ENCODE results near the gene ELMO1. TPM values are rescaled to one million over a fixed set of nuclear protein-coding genes. Genes with fewer than 3 reads are reported as not detected.
"Not testable (repeated sequence)": the region's sequence is repeated elsewhere in the genome, so short reads cannot be mapped to it uniquely, and the experiment has no call there.

ELMO1 gene
- total RNA-seq, 2 experiments from 2014 or later = 65.2 to 67.7 TPM

DNA sequence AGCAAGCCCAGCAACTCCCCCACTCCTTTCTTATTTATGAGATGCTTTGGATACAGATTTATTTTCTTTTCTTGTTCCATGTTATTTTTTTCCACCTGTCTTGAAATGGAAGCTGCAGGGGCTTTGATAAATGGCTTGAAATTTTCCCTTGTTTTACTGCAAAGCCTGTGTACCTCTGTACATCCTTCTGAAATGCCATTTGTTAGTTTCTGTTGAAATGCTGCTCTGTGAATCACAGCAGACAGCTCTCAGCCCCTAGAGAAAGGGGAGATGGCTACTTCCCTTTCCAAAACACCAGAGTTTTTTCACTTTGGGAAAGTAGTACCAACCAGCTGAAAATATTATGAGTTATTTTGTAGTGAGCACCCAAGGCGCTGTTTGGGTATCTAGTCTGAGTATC is 304.2 kb downstream of the ELMO1 start:
- ChIA-PET POLR2A (no interaction called here), CTCF (no interaction called here)

- POLR2A ChIA-PET = no interaction called here
Measured at GRCh38 chr7:37142958-37143357, 305.7 kb downstream of the ELMO1 start.

DNA sequence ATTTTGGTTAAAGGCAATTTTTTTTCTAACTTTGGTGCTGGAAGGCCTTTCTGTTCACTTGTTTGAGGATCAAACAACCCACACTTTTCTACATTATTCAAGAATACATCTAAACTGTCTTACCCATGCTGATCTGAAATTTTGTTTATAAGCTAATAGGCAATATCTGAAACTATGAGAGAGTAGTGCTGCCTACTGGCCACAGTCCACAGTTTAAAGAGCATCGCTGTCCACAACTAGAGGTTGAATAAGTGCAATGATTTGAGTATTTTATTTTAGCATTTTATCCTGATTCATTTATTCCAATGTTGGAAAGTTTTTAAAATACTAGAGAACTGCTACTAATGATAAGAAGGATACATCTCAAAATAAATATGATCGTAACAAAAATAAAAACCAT is 306.9 kb downstream of the ELMO1 start:
- ChIA-PET POLR2A (no interaction called here), CTCF (no interaction called here)

More at GRCh38 chr7:37142958-37143357, 305.7 kb downstream of the ELMO1 start:
- CTCF ChIA-PET = no interaction called here

DNA sequence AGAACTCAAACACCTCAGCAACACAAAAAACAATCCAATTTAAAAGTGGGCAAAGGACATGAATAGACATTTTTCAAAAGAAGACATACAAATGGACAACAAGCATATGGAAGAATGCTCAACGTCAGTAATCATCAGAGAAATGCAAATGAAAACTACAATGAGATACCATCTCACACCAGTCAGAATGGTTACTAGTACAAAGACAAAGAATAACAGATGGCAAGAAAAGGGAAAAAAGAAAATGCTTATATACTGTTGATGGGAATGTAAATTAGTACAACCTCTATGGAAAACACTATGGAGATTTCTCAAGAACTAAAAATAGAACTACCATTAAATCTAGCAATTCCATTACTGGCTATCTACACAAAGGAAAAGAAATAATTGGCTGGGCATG is 314.8 kb downstream of the ELMO1 start:
- CTCF ChIA-PET = interaction anchor here (0.6 to 0.7 kb wide), 2 partner anchors 48 to 774 kb away, joined by 3 to 4 read pairs; no protein-coding TSS in a partner anchor
- POLR2A ChIA-PET = not testable (repeated sequence)

- ChIA-PET CTCF (no interaction called here), POLR2A (no interaction called here)
Measured at GRCh38 chr7:37131855-37132254, 316.8 kb downstream of the ELMO1 start.

- ChIA-PET POLR2A (no interaction called here), CTCF (no interaction called here)
Measured at GRCh38 chr7:37129035-37129425, 319.6 kb downstream of the ELMO1 start.

DNA sequence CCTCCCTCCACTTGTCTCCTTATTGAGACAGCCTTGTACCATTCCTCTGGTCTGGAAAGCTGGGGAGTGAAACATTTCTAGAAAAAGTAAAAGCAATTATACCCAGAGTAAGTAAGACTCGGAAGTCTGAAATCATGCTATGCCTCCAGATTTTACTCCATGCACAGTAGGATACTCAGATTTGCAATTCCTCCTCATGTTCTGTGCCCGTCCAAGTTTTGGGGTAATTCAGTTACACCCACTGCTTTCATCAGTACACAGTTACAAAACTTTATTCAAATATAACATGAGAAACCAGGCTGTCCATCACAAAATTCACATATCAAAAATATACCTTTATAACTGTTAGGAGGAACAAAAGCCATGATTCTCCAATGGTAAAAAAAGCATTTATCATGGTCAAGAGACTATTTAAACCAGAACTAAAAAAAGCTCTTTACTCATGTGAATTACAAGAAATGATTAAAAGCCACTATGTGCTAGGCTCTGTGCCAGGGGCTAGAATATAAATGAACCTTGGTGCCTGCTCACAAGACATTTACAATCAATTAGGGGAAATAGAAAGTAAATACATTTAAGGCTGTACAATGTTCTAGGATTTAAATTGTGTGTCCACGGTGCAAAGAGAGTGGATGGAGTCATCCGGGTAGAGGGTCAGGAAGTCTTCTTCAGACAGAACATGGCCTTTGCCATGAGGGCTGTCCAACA is 320.2 kb downstream of the ELMO1 start:
- ChIA-PET CTCF (no interaction called here), POLR2A (no interaction called here)

DNA sequence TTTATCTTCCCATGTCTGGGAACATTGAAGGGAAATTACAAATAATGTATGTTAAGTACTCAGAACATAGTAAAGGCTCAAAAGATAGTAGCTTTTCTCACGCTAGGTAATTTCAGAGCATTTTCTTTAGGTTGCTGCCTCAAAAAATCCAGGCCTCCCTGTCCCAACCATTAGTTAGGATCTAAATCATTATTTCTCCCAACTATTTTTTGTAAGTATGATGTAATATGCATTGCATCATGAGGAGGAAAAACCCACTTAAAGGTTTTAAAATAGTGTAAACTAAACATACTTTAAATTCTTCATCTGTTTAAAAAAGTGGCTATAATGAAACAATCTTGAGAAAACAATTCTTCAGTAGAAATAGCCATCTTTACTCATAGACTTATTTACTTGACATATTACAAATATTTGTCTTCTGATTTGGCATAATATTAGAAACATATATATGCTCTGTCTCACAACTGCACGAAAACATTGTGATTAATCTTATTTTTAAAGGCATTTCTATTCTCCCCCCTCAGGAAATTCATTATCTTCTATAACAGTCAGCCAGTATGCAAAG is 329.3 kb downstream of the ELMO1 start:
- CTCF ChIA-PET = no interaction called here
- POLR2A ChIA-PET = no interaction called here

GRCh38 chr7:37118004-37118403 is 330.7 kb downstream of the ELMO1 start:
- ChIA-PET CTCF (no interaction called here), POLR2A (no interaction called here)

DNA sequence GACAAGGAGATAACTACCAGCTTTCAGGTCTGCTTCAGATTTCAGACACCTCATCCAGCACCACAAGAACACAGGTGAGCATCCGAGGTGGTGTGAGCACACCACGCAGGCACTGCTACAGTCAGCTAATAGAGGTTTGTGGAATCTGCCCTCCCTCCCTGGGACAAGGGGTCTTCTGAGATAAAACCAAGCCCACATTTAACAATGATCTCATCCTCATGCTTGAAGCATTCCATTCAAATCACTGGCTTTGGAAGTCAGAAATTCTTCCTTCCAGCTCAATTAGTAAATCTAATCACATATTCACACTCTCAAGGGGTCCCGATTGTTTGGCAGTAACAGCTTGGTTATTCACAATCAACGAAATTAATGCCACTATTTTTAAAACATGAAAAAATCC is 331.4 kb downstream of the ELMO1 start:
- ChIA-PET CTCF (no interaction called here), POLR2A (no interaction called here)

- ChIA-PET POLR2A (no interaction called here), CTCF (no interaction called here)
Measured at GRCh38 chr7:37116093-37116701, 332.5 kb downstream of the ELMO1 start.

DNA sequence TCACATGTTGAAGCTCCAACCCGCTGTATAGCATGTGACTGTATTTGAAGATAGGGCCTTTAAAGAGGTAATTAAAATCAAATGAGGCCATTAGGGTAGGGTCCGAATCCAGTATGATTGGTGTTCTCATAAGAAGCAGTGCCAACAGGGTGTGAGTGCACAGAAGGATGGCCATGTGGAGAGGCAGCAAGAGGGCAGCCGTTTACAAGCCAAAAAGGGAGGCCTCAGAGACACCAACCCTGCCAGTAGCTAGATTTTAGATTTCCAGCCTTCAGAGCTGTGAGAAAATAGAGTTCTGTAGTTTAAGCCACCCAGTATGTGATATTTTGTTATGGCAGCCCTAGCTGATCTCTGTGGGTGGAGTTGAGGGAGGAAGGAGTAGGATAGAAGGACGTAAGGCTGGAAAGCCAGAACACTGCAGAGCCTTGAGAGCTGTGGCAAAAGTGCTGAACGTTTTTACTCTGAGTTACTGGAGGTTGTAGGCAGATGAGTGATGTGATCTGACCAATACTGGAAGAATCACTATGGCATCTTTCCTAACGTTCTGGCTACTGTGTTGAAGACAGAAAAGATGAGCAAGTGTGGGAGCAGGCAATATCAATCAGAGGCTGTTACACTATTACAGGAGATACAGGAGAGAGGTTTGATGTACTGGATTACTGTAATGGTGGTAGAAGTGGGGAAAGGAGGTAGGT is 334.9 kb downstream of the ELMO1 start:
- CTCF ChIA-PET = no interaction called here

GRCh38 chr7:37112876-37113275 is 335.8 kb downstream of the ELMO1 start:
- CTCF ChIA-PET = no interaction called here
- POLR2A ChIA-PET = no interaction called here

More for the DNA sequence above, 334.9 kb downstream of the ELMO1 start:
- POLR2A ChIA-PET = no interaction called here

DNA sequence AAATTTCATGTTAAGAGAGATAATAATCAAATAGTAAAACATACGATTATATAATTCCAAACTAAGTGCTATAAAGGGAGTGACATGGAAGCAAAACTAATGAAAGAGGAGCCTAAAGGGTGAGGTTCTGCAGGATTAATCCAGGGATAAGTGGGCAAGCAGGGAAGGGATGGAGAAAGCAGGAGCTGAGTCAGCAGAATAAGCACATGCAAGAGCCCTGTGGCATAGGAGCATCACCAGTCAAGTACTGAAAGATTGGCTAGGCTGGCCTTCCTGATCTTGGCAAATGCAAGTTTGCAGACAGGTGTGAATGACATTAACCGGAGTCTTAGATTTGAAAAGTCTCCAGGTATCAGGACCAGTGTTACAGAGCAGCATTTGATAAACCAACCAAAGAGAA is 336.4 kb downstream of the ELMO1 start:
- ChIA-PET POLR2A (no interaction called here), CTCF (interaction anchor here (0.6 kb wide), 1 partner anchor 1045 kb away, joined by 3 read pairs; no protein-coding TSS in a partner anchor)

- POLR2A ChIA-PET = no interaction called here
- CTCF ChIA-PET = interaction anchor here (0.6 kb wide), 1 partner anchor 1044 kb away, joined by 3 read pairs; no protein-coding TSS in a partner anchor
Measured at GRCh38 chr7:37111459-37111858, 337.2 kb downstream of the ELMO1 start.

- ChIA-PET POLR2A (no interaction called here), CTCF (interaction anchor here (1.1 kb wide), 1 partner anchor 11 kb away, joined by 3 read pairs; no protein-coding TSS in a partner anchor)
Measured at GRCh38 chr7:37110660-37111424, 337.8 kb downstream of the ELMO1 start.

DNA sequence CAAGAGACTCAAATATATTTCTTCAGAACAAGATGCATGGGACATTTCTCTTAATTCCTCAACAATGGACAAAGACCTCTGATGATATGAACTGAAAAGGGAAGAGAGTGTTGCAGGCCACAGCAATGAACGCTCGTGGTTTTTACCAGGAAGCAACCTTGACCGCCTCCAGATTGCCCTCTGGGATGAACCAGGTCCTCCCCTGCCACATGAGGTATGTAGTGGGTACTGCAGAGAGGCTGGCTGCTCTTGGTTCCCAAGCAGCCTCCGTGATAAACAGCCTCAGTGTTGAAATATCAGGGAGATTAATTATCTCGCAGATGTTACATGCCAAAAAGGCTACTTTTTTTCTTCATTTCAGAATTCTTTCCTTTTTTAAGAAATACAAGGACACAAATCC is 338.8 kb downstream of the ELMO1 start:
- ChIA-PET CTCF (interaction anchor here (1.1 kb wide), 1 partner anchor 10 kb away, joined by 3 read pairs; no protein-coding TSS in a partner anchor), POLR2A (no interaction called here)

- POLR2A ChIA-PET = no interaction called here
- CTCF ChIA-PET = no interaction called here
Measured at GRCh38 chr7:37109016-37109683, 339.5 kb downstream of the ELMO1 start.

- CTCF ChIA-PET = no interaction called here
- POLR2A ChIA-PET = no interaction called here
Measured at GRCh38 chr7:37108615-37109014, 340.0 kb downstream of the ELMO1 start.

All from activated CD8-positive, alpha-beta memory T cell treated with anti-CD3 and anti-CD28 coated beads for 36 hours (primary cell).